GM12878 (cell line): ENCODE measurements around the gene PHOX2B.

Experiments
- ESRRA ChIP-seq: IDR thresholded peaks from 2 replicates; pipeline ENCODE4 v1.6.1; 2012; ENCODE audit warnings: mild to moderate bottlenecking, low read length, improper control_type of control experiment
- EZH2 ChIP-seq: IDR thresholded peaks from 2 replicates; pipeline ENCODE4 v1.6.1; 2012; ENCODE audit warnings: low read depth, mild to moderate bottlenecking, control low read depth, inconsistent platforms, low read length, borderline replicate concordance; ENCODE audit not compliant: control insufficient read depth
- NRF1 ChIP-seq: conservative IDR thresholded peaks from 2 replicates; pipeline ENCODE4 v1.6.1; 2011; ENCODE audit warnings: mild to moderate bottlenecking, low read depth, low read length, improper control_type of control experiment
- POLR2A ChIP-seq: IDR thresholded peaks from 2 replicates; pipeline ENCODE4 v1.6.1; 2011; ENCODE audit warnings: low read depth, mild to moderate bottlenecking, low read length
- SIX5 ChIP-seq: IDR thresholded peaks from 2 replicates; pipeline ENCODE4 v1.6.1; 2011; ENCODE audit warnings: mild to moderate bottlenecking, low read depth, low read length, moderate library complexity; ENCODE audit not compliant: severe bottlenecking
- TCF12 ChIP-seq: IDR thresholded peaks from 2 replicates; pipeline ENCODE4 v1.6.1; 2011; ENCODE audit warnings: low read depth, mild to moderate bottlenecking, low read length
- YY1 ChIP-seq: IDR thresholded peaks from 2 replicates; pipeline ENCODE4 v1.6.1; 2011; ENCODE audit warnings: low read depth, mild to moderate bottlenecking, low read length
- ZNF24 ChIP-seq: fragments of 450-650 bp; IDR thresholded peaks from 2 replicates; pipeline ENCODE4 v1.6.1; 2017; ENCODE audit warnings: antibody characterized with exemption, mild to moderate bottlenecking
- ZNF274 ChIP-seq: IDR thresholded peaks from one replicate; pipeline ENCODE4 v1.8.0; 2011; ENCODE audit not compliant: insufficient read length, insufficient read depth
- TF ChIP-seq, protein P1 (sequence below), 3 experiments: IDR thresholded peaks in 2 of 3; conservative IDR thresholded peaks in 1 of 3; 2 replicates each; pipeline ENCODE4 v1.5.1; 2011; ENCODE audit warnings: low read depth in 3 of 3, low read length in 3 of 3, mild to moderate bottlenecking in 3 of 3, control low read depth in 2 of 3, moderate library complexity in 2 of 3, inconsistent platforms in 1 of 3, mixed read lengths in 1 of 3; ENCODE audit not compliant: control insufficient read depth in 2 of 3, insufficient read depth in 1 of 3; ENCODE audit errors: extremely low read depth in 1 of 3
- TF ChIP-seq, protein P2 (sequence below): fragments of 450-650 bp; IDR thresholded peaks from 2 replicates; pipeline ENCODE4 v1.6.1; 2016; ENCODE audit warnings: mild to moderate bottlenecking, moderate library complexity, borderline replicate concordance

DNA sequence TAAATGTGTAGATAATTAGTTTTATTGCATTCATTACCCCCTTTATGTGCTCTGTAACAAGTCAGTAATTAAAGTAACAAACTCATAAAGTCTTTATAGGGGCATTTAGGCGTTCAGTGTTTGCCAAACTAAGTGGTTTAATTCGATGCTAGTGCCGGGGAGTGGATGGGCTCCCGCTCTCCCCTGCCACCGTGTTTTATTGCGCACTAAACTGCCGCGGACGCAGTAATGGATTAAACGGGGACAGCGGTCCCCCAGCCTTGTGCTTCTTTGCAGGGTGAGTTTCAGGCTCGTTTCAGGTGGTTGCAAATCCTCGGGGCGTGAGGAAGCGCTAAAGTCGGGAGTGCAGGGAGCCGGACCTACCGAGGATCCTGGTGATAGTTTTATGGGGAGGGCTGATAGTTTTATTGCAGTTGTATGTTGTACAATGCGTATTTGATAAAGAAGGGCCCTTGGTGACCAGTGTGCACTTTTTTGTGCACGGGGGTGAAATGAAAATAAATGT lies 1.6 kb upstream of the PHOX2B start:
- TF ChIP-seq POLR2A = no peak
- TF ChIP-seq SIX5 = no peak
- TF ChIP-seq EZH2 = no peak
- TF ChIP-seq, protein P1, sequence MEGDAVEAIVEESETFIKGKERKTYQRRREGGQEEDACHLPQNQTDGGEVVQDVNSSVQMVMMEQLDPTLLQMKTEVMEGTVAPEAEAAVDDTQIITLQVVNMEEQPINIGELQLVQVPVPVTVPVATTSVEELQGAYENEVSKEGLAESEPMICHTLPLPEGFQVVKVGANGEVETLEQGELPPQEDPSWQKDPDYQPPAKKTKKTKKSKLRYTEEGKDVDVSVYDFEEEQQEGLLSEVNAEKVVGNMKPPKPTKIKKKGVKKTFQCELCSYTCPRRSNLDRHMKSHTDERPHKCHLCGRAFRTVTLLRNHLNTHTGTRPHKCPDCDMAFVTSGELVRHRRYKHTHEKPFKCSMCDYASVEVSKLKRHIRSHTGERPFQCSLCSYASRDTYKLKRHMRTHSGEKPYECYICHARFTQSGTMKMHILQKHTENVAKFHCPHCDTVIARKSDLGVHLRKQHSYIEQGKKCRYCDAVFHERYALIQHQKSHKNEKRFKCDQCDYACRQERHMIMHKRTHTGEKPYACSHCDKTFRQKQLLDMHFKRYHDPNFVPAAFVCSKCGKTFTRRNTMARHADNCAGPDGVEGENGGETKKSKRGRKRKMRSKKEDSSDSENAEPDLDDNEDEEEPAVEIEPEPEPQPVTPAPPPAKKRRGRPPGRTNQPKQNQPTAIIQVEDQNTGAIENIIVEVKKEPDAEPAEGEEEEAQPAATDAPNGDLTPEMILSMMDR (IDR thresholded peaks at IDR 0.05 in 2 of 3, conservative IDR thresholded peaks at IDR 0.05 in 1 of 3; ENCODE audit: control insufficient read depth in 2 of 3, extremely low read depth in 1 of 3, insufficient read depth in 1 of 3, low read depth in 3 of 3, low read length in 3 of 3) = no peak
- no peak for TF ChIP-seq ZNF24
- no peak for TF ChIP-seq ZNF274
- TF ChIP-seq, protein P2, sequence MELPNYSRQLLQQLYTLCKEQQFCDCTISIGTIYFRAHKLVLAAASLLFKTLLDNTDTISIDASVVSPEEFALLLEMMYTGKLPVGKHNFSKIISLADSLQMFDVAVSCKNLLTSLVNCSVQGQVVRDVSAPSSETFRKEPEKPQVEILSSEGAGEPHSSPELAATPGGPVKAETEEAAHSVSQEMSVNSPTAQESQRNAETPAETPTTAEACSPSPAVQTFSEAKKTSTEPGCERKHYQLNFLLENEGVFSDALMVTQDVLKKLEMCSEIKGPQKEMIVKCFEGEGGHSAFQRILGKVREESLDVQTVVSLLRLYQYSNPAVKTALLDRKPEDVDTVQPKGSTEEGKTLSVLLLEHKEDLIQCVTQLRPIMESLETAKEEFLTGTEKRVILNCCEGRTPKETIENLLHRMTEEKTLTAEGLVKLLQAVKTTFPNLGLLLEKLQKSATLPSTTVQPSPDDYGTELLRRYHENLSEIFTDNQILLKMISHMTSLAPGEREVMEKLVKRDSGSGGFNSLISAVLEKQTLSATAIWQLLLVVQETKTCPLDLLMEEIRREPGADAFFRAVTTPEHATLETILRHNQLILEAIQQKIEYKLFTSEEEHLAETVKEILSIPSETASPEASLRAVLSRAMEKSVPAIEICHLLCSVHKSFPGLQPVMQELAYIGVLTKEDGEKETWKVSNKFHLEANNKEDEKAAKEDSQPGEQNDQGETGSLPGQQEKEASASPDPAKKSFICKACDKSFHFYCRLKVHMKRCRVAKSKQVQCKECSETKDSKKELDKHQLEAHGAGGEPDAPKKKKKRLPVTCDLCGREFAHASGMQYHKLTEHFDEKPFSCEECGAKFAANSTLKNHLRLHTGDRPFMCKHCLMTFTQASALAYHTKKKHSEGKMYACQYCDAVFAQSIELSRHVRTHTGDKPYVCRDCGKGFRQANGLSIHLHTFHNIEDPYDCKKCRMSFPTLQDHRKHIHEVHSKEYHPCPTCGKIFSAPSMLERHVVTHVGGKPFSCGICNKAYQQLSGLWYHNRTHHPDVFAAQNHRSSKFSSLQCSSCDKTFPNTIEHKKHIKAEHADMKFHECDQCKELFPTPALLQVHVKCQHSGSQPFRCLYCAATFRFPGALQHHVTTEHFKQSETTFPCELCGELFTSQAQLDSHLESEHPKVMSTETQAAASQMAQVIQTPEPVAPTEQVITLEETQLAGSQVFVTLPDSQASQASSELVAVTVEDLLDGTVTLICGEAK = no peak
- no peak for TF ChIP-seq TCF12
- TF ChIP-seq ESRRA = no peak
- no peak for TF ChIP-seq YY1
- no peak for TF ChIP-seq NRF1
